ENCODE results near the gene IL18BP. TPM values are rescaled to one million over a fixed set of nuclear protein-coding genes. Genes with fewer than 3 reads are reported as not detected.
A peak's percentile ranks its signal among the peaks of the same experiment; 100 is the strongest.

The IL18BP gene
- total and polyA plus RNA-seq, 9 of the 15 experiments (the other 6 are each of a cell fraction or from before 2014, with no cell fraction given) = 0.34 to 9.4 (median 3.2) TPM

GRCh38 chr11:72001834-72002591 lies 3.3 kb downstream of the IL18BP start (continued):
- TF ChIP-seq HLTF (IDR thresholded peaks at IDR 0.05) (no peak), ATF1 (CRISPR knock-in tag; IDR thresholded peaks at IDR 0.05) (no peak), ATF1 (tag; IDR thresholded peaks at IDR 0.05) (no peak), THRB (CRISPR knock-in tag; conservative IDR thresholded peaks at IDR 0.05) (peak; percentile 90; the same call in 1 of the 2 replicates), HNRNPL (IDR thresholded peaks at IDR 0.05; ENCODE audit: low read depth, low read length) (no peak), GTF2B (IDR thresholded peaks at IDR 0.05; ENCODE audit: extremely low read depth, insufficient read length) (no peak), THRA (IDR thresholded peaks at IDR 0.05) (no peak), PRDM10 (IDR thresholded peaks at IDR 0.05; ENCODE audit: partially characterized antibody) (peak; percentile 76), MEF2D (tag; conservative IDR thresholded peaks at IDR 0.05; ENCODE audit: low read depth) (no peak), POLR2AphosphoS2 (IDR thresholded peaks at IDR 0.05; ENCODE audit: low read length) (0 out of 2 replicates have a peak, but pooled peaks have one; percentile 48), POLR2A (conservative IDR thresholded peaks at IDR 0.05) (peak; percentile 78), POLR2AphosphoS5 (IDR thresholded peaks at IDR 0.05; ENCODE audit: control insufficient read depth, insufficient read depth, low read depth, low read length) (peak; percentile 55; the same call in 1 of the 2 replicates)
